Fibroblast of peridontal ligament (primary cell): ENCODE results near the gene WDFY4.
A peak's percentile ranks its signal among the peaks of the same experiment; 100 is the strongest.

Experiments used
- DNase-seq: peaks from one replicate; pipeline ENCODE4 v3.0.0-alpha.2; 2010; ENCODE audit errors: extremely low read depth

WDFY4 gene

DNA sequence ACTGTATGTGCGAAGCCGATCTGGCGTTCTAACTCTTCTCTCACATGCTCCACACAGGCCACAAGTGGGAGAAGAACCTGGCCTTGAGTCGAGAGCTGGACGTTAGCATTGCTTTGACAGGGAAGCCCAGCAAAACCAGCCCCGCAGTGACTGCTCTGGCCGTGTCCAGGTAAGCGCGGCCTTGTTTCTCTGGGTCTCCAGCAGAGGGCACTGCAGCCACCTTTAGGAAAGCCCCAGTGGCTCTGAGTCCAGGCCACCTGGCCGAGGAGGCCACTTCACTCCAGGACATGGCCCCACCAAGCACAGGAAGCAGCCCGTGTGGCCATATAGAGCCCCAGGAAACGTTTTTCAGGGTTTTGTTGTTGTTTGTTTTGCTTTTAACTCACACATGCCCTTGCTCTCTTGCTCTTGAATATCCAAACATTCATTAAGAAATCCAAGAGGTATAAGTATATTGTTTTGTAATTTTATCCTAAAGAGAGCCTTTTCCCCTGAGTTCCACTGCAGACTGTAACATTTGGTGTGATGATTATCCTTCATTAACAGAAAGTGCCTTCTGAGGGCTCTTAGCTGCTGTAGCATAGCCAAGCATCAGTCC is 296.7 kb downstream of the WDFY4 start:
- DNase-seq, result peak; percentile 40

DNA sequence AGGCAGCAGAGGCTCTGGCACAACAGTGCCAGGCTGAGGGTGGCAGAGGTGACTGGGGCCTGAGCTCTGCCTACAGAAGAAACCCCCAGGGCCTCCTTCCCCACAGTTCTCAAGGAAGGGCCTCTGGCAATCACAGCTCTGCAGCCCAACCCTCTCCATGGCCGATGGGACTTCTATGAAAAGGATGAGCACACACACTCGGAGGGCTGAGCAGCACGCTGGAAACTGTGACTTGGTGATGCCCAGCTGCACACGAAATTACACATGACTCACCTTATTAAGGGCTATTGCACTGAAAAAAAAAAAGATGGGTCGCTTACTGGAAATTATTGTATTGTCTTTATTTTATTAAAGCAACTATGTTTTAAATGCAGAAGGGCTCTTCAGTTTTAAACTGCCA is 297.9 kb downstream of the WDFY4 start:
- no peak for DNase-seq

DNA sequence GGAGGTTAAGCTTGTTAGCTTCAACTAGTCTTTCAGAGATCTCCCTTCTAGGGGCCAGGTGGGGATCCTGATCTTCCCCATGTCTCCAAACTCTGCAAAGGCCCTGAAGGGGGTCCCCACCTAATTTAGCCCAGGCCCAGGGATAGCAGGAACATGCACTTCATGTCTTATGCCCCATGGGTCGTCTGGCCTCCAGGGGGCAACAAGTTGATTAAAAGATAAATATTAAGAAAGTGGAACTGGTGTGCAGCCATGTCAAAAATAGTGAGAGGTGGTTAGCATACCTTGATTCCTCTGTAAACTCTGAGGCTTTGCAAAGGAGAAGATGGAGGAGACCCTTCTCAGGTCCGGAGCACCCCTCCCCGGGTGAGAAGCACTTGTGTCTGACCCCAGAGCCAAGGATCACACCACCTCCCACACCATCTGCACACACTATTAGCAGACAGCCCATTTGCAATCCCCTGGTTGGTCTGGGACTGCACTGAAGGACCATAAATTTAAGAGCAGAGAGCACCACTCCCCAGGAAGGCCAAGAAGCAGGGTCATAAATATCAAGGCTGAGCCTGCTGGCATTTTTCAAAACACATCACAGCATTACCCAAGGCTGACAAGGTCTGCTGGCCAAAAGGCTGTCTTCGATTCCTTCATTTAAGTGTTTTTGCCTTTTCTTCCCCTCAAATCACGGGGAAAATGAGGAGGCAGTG is 299.1 kb downstream of the WDFY4 start:
- no peak for DNase-seq

DNA sequence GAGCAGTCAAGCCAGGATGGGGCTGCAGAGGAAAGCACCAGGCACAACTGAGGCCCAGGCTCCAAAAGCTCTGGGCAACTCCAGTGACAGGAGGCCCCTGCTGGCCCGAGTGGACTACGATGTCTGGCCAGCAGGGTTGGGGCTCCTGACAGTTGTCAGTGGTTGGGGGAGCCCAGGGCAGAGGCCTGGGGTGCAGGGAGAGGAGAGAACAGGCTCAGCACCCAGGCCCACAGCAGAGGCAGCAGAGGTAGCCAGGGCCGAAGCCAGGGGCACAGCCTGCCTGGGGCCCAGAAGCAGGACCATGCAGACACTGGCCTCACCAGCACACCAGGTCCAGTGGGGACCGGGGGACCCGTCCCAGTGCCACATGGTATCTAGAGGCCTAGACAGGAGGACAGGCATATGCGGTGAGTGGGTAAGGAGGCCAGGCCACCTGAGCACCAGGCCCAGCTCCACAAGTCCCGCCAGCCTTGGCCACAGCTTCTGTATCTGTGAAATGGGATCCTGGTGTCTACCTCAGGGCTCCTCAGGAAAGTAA is 301.0 kb downstream of the WDFY4 start:
- DNase-seq, result no peak

DNA sequence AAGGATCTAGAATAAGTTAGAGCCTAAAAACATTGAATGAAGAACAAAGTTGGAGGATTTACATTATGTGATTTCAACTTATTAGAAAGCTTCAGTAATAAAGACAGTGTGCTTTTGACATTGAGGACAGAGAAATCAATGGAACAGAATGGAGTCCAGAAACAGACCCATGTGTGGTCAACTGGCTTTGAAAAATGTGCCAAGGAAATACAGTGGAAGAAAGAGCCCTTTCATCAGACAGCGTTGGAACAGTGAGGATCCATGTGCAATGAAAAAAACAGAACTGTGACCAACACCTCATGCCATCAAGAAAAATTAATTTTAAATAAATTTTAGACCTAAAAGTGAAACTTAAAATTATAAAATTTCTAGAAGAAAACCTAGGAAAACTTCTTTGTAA is 305.6 kb downstream of the WDFY4 start:
- DNase-seq, result no peak

DNA sequence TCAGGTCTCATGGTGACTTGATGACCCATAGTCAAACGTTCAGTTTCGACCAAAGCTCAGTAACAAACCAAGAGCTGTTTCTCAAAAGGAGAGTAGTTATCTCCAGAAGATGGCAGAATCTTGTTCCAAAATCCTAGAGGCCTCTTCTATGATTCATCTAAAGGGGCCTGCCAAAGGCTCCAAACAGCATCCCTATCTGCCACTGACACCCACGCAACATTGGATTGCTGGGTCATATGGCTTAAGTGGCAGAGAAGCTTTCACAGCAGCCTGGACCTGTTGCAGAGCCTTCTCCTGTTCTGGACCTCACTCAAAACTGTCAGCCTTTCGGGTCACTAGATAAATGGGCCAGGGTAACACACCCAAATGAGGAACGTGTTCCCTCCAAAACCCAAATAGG is 309.0 kb downstream of the WDFY4 start:
- DNase-seq, result no peak

DNA sequence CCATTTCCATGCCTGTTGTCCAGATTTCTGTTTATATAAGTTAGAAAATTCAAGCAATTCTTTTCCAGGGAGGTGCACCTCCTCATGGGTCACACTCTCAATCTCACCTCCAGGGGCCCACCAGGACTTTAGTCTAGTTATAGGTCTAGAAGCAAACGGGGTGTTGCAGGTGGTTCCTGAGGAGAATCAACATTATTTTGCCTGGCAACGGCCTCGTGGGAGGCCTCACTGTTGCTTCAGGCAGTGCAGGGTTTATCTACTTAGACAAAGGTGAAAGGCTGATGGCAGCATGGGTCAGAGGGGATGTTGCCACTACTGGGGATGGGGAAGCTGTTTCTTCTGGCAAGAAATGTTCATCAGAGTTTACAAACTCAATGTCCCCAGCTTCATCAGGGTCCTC is 311.7 kb downstream of the WDFY4 start:
- DNase-seq, result no peak

DNA sequence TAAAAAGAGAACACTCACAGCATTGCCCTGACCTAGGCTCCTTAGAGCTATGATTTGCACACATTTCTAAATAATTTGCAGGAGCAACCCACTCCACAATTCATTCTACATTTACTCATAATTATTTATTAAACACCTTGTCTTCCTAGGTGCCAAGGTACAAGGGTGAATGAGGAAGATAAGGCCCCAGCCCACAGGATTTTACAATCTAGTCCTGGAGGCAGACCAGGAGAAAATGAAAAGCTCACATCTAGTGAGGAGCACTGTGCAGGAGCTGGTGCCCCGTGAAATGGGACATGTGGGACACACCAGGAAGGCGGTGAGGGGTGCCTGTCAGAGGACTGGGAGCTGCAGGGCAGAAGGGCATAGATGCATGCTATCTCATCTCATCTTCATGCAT is 314.7 kb downstream of the WDFY4 start:
- no peak for DNase-seq

DNA sequence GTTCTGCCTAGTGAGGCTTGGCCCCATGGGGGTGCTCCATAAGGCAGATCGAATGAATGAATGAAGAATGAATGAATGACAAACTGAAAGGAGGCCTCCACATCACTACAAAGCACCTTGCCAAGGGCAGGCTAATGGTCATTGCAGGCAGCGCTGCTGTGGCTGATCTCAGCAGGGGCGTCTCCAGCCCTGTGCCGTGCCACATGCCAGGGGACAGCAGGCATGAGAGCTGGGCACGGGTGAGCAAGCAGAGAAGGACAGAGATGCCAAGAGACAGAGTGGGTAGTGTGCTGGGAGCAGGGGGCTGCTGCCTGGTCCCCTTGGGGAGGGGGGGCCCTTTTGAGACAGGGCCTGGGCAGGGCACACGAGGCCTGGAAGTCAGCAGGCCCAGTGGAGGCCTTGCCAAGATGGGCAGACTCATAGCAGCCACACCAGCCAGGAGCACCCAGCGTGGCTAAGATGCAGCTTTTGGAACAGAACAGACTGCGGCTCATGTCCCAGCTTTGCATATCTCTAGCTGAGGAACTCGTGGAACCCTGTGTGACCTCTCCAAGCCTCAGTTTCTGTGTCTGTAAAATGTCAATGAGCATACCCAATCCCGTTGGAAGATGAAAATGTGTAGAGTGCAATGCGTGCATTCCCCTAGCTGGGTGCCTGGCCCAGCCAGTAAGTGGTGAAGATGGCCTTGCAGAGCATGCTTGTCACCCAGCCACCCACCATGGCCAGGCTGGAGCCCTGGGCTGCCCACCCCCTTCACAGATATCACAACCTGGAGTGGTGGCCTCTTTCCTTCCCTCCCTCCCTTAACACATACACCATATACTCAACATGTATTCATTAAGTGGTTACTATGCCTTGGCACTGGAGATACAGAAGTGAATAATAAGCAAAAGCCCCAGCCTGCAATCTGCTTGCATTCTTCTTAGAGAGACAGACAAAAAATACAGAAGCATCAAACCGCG is 316.0 kb downstream of the WDFY4 start:
- no peak for DNase-seq

DNA sequence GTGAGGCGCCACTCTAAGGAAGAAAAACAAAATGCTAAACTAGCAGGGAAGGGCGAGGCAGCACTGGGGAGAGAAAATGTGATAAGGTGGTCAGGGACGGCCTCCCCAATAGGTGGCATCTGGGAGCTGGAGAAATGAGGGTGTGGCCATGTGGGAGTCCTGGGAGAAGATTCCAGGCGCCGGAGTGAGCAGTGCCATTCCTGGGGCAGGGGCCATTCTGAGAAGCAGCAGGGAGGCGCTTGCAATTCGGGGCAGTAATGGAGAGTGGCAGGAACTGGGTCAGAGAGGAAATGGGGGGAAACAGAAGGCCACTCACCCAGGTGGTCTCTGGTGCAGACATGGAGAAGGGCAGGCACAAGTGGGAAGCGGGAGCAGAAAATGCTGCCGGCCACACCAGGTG is 316.7 kb downstream of the WDFY4 start:
- no peak for DNase-seq

DNA sequence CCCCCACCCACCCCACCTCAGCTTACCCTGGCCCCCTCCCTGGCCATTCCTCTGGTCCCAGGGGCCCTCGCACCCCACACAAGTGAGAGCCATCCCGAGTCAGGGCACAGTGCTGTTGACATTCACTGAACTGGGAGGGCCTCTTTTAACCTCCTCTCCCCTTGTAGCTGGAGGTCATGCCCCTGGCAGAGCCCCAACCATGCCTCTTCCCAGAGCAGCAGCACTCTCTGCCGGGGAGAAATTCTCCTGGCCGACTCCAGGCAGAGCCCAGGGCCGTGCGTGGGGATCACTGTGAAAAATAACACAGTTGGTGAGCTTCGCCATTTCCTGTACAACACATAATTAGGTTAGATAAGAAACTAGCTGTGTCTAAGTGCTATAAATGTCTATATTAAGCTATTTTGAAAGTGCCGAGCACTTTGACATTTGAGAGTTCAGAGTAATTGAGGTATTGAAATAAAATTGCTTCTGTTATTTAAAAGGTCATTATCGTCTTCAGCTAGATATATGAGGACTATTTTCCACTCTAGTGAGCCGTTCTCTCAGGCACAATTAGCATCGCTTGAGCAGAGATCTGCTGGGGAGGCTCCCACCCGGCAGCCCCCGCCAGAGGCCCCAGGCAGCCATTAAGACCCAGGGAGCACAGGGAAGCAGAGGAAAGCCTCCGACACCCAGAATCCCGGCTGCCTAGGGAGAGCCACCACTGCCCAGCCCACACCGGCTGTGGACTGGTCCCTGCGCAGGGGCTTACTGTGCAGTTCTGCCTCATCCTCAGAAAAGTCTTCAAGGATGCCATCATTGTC is 317.4 kb downstream of the WDFY4 start:
- no peak for DNase-seq

DNA sequence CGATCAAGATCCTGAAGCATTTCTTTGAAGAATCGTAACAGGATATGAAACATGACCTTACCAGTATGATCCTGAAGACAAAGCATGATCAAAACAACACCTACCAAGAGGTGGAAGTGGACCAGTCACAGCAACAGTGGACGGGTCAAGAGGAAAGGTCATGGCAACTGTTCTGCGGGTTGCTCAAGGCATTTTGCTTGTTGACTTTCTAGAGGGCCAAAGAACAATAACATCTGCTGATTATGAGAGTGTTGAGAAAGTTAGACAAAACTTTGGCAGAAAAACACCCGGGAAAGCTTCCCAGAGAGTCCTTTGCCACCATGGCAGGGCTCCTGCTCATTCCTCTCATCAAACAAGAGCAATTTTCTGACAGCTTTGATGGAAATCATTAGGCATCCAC is 320.6 kb downstream of the WDFY4 start:
- no peak for DNase-seq

DNA sequence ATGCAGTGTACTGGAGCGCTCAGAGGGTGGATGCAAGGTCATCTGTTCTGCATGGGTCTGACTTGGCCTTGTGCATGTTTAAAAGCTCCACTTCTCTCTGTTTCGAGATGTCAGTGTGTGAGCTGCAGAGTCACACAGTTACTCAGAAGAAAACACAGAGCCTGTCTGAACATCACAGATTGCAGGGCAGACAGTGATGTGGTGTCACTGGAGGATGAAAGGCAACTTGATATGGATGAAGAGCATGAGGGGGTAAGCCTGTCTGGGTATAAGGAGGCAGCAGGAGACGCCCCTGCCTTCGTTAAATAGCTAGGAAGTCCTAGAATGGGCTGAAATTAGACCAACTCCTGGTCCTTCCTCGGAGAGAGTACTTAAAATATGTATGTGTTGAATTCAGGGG is 322.5 kb downstream of the WDFY4 start:
- DNase-seq, result no peak

DNA sequence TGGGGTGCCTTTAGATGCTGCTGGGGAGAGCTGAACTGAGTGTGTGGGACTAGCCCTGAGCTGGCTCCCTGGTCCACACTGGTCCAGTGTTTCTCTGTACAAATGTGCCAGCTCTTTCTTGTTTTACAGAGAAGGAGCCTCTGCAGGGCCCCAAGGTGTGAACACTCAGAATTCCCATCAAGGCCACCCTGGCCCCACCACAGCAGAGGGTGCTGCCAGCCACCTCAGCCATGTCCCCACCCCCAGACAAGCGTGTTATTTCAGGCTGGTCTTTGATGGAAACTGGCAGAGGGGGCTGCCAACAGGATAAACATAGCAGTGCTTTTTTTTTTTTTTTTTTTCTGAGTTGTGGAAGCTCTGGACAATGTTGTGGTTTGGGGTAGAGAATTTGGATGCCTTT is 323.4 kb downstream of the WDFY4 start:
- DNase-seq, result no peak

DNA sequence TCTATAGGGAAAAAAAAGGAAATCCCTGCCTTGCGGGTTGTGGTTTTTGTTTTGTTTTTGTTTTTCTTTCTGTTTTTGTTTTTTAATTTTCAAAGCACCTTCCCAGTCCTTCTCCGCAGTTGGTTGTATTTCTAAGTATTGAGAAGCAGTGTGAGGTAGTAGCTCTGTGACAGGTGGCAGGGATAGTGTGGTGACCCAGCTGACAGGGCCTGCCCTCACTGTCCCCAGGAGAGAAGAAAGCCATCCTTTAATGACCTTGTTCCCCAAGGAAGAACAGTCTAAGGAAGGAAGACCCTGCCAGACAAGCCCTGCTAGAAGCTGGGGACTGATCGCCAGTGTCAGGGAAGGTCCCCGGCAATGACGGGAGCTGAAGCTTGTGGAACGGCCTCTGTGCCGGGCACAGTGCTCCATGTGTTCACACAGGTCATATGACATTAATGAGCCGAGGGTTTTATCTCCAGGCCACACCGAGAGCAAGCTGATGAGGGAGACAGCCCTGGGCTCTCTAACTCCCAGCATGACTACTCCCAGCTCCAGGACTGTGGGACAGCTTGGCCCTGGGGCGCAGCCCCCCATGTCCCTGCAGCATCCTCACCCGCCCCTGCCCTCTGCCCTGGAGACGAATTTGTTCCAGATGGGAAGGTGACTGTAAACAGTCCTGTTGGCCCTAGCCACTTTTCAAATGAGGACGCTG is 324.0 kb downstream of the WDFY4 start:
- no peak for DNase-seq

DNA sequence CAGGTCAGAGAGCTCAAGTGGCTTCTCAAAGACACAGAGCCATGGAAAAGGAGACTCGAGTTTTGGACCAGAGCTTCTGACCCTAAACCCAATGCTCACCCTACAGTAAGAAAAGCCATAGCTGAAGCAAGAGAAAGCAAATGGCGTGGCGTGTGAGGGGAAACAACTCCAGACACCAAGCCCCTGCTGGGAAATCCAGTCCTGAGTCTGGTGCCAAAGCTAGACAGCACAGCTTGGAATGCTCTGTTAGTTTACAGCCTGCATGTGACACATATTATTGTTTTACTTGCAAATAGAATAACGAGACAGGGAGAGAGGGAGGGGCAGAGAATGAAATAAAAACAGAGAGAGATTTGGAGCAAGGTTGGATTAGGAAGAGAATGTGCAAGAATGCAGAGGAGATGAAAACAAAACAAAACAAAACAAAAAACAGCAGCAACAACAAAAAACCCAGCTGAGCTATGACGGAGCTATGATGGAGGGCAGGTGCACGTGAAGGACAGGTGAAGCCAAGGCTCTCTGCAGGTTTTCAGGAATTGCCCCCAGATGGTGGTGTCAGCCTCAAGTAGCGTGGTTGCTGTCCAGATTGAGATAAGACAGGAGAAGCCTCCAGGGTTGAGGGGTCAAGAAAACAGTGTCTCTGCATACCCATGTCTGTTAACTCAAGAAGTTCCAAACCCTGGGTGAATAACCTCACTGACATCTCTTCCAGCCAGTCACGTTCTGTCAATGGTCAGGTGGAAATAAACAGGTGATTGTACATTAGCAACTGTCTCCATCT is 324.7 kb downstream of the WDFY4 start:
- no peak for DNase-seq

DNA sequence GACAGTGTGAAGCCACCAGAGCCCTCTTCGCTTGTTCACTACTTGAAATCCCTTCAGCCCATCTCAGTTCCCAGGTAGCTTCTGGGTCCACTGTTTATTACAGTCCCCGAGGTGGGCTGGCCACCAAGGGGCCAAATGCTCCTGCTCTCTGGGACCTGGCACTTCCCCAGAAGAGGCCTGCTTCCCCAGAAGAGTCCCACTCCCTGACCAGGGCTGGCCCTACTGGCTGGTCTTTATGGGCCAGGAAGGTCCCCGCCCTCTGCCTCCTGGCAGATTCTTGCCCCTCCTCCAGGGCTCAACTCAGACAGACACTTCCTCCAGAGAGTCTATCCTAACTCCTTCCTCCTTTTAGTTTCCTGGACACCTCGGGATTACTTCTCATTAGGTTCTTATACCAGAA is 325.6 kb downstream of the WDFY4 start:
- DNase-seq, result no peak

DNA sequence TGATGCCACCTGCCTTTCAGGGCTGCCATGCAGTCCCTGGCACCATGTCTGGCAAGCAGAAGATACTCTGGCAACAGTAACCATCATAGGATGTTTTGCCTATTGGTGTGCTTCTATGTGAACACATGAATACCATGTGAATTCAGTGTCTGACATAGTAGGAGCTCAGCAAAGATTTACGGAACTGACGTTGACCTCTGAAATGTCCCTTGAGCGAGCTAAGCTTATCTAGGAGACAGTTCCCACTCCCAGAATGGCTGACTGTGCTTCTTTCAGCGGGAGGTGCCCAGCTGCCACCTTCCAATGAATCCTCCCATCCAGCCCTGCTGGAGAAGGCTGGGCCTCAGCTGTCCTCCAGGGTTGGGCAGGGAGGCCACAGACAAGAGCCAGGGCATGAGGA is 326.2 kb downstream of the WDFY4 start:
- no peak for DNase-seq

DNA sequence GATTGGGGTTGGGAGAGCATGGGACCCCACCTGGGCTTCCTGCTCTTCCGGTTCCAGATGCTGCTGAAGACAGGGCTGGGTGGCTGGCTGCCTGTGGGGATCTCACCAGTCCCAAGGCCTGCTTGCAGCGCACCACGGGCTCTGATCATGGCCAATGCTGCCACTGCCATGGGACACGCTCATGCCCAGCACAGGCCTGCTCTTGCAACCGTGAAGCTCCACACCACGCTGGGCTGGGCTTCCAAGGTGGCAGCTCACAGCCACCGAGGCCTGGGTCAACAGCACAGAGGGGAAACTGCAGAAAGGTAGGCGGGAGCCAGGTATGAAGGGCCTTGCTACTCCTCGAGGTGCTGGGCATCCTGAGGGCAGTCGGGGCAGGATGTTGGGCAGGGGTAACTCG is 327.1 kb downstream of the WDFY4 start:
- DNase-seq, result no peak

DNA sequence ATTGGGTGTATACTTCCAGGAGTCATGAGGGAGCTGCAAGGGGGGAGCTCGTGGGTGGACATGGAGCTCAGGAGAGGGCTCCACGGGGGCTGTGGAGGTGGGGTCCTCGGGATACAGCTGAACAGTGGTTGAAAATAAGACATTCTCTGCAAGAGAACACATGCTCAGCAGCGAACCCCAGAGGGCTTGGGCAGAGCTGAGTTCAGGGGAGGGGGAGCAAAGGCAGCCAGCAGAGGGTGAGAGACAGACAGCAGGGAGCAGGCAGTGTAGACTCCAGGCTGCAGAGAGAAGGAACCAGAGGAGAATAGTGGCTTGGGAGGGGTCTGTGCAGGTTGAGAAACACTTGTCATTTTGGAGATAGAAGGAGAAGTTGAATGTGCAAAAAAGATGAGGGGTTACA is 327.9 kb downstream of the WDFY4 start:
- no peak for DNase-seq
